H54 (cell line): ENCODE measurements around the gene BANK1.

Experiments used
- DNase-seq: peaks from one replicate; pipeline ENCODE4 v3.0.0; 2011; ENCODE audit warnings: low spot score, mixed read lengths; ENCODE audit not compliant: insufficient read length
- FAIRE-seq: peaks from 3 replicates; lab custom pipeline; 2011; peaks lifted over from hg19 to GRCh38; lab: Jason Lieb, UNC
- POLR2A ChIP-seq: IDR thresholded peaks from 2 replicates; pipeline ENCODE4 v1.6.1; 2011; ENCODE audit warnings: low read depth, mild to moderate bottlenecking, low read length

Gene BANK1

GRCh38 chr4:101833480-101833879, 43.0 kb downstream of the BANK1 start:
- DNase-seq: no peak
- no peak for TF ChIP-seq POLR2A
- FAIRE-seq: no peak

- no peak for DNase-seq
- FAIRE-seq: peak; percentile 20
- TF ChIP-seq POLR2A: no peak
These were observed 44.8 kb downstream of the BANK1 start for GRCh38 chr4:101835121-101835904.

- DNase-seq (no peak), FAIRE-seq (no peak)
- TF ChIP-seq POLR2A: no peak
These were observed 52.5 kb downstream of the BANK1 start for GRCh38 chr4:101843054-101843453.

GRCh38 chr4:101846550-101846949, 56.0 kb downstream of the BANK1 start:
- no peak for TF ChIP-seq POLR2A
- DNase-seq: no peak
- FAIRE-seq: no peak

GRCh38 chr4:101850698-101851097, 60.2 kb downstream of the BANK1 start:
- no peak for TF ChIP-seq POLR2A
- DNase-seq: no peak
- no peak for FAIRE-seq

- no peak for TF ChIP-seq POLR2A
- DNase-seq (no peak), FAIRE-seq (no peak)
These were observed 61.1 kb downstream of the BANK1 start for GRCh38 chr4:101851672-101852071.

GRCh38 chr4:101853028-101853427, 62.5 kb downstream of the BANK1 start:
- DNase-seq (no peak), FAIRE-seq (no peak)
- TF ChIP-seq POLR2A: no peak

GRCh38 chr4:101853691-101854090, 63.2 kb downstream of the BANK1 start:
- no peak for TF ChIP-seq POLR2A
- DNase-seq (no peak), FAIRE-seq (no peak)

- no peak for FAIRE-seq
- TF ChIP-seq POLR2A: no peak
- no peak for DNase-seq
These were observed 64.7 kb downstream of the BANK1 start for GRCh38 chr4:101855239-101855638.

- DNase-seq: no peak
- no peak for FAIRE-seq
- TF ChIP-seq POLR2A: no peak
These were observed 65.6 kb downstream of the BANK1 start for GRCh38 chr4:101856149-101856548.

- FAIRE-seq: no peak
- TF ChIP-seq POLR2A: no peak
- DNase-seq: no peak
These were observed 66.6 kb downstream of the BANK1 start for GRCh38 chr4:101857176-101857575.

- DNase-seq: no peak
- no peak for TF ChIP-seq POLR2A
- FAIRE-seq: no peak
These were observed 68.1 kb downstream of the BANK1 start for GRCh38 chr4:101858641-101859040.

- FAIRE-seq: no peak
- DNase-seq: no peak
- no peak for TF ChIP-seq POLR2A
These were observed 72.1 kb downstream of the BANK1 start for GRCh38 chr4:101862595-101862994.

GRCh38 chr4:101864660-101865059, 74.1 kb downstream of the BANK1 start:
- DNase-seq: no peak
- TF ChIP-seq POLR2A: no peak
- FAIRE-seq: no peak

GRCh38 chr4:101865501-101866062, 75.1 kb downstream of the BANK1 start:
- DNase-seq: peak; percentile 7
- no peak for FAIRE-seq
- TF ChIP-seq POLR2A: no peak
